Measurements from ENCODE around the gene NFKBIA. TPM values are rescaled to one million over a fixed set of nuclear protein-coding genes. Genes with fewer than 3 reads are reported as not detected.

Gene NFKBIA
- total and polyA plus RNA-seq, 2 of the 8 experiments (the other 6 are each of a cell fraction or from before 2014, with no cell fraction given), result 25.9 to 49.7 TPM

DNA sequence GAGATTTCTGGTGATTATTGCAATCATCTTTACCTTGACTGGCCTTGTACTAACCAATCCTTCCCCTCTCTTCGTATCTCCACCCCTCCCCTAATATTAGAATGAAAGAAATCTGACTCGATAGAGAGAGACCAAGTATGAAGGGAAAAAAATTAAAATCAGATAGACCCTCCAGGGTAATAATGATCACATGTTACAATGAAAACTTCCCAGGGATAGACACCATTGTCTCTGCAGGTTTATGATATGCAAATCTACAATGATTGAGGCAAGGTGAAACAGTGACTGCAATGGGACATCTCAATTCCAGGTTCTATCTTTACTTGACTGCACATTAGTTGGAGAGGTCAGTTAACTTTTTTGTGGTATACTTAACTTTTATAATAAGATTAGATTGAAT is 1.5 kb upstream of the NFKBIA start (continued):
- TF ChIP-seq GABPA (IDR thresholded peaks at IDR 0.05; ENCODE audit: borderline replicate concordance, insufficient read depth, low read length), result no peak

Data from H1 (cell line).